Panc1 (cell line): ENCODE data around the gene RSL24D1. TPM values are rescaled to one million over a fixed set of nuclear protein-coding genes. Genes with fewer than 3 reads are reported as not detected.
"Not testable (repeated sequence)": the region's sequence is repeated elsewhere in the genome, so short reads cannot be mapped to it uniquely, and the experiment has no call there.

Experiments used
- ATAC-seq: fragments of 200-7000 bp; cut with Tn5 transposase; 2 replicates; pipeline ENCODE4 v1.9.1; 2020; ENCODE audit warnings: mild to moderate bottlenecking, moderate library complexity
- BruUV-seq: library from RNA; stranded (reverse); fragments of 400-500 nt; replicated peaks from 2 replicates; lab custom pipeline; 2021; lab: Mats Ljungman, UMichigan
- CTCF ChIA-PET: fragments of 300-600 bp; sonication (Branson Sonifier 250); formaldehyde crosslinking; loops from one replicate; lab custom pipeline; 2022; ENCODE audit warnings: antibody characterized with exemption; lab: Charles Lee
- POLR2A ChIA-PET: fragments of 300-600 bp; sonication (Branson Sonifier 250); formaldehyde crosslinking; loops from one replicate; lab custom pipeline; 2022; ENCODE audit warnings: antibody characterized with exemption; lab: Charles Lee
- DNase-seq: peaks from one replicate; pipeline ENCODE4 v3.0.0-alpha.2; 2010; ENCODE audit warnings: low read depth, low spot score
- H3K27ac ChIP-seq: 2 replicates; pipeline ENCODE4 v1.5.1; 2011; ENCODE audit warnings: mild to moderate bottlenecking, low read length, inconsistent platforms
- H3K27me3 ChIP-seq: fragments of 200-500 bp; sonication (Bioruptor generic); 2 replicates; pipeline ENCODE4 v1.6.0; 2014; ENCODE audit warnings: low read length, inconsistent platforms; ENCODE audit not compliant: control insufficient read depth, insufficient read depth
- H3K36me3 ChIP-seq: fragments of 200-500 bp; sonication (Bioruptor generic); 2 replicates; pipeline ENCODE4 v1.5.1; 2014; ENCODE audit warnings: inconsistent platforms, mild to moderate bottlenecking, low read length, moderate library complexity; ENCODE audit not compliant: control insufficient read depth, insufficient read depth
- H3K4me1 ChIP-seq: 2 replicates; pipeline ENCODE4 v1.5.1; 2011; ENCODE audit warnings: inconsistent platforms, mild to moderate bottlenecking, low read length, moderate library complexity; ENCODE audit not compliant: control insufficient read depth, insufficient read depth
- H3K4me3 ChIP-seq, 2 experiments: 2 replicates each; pipeline ENCODE4 v1.5.1; 2011 to 2012; ENCODE audit warnings: low read depth in 2 of 2, low read length in 2 of 2, mild to moderate bottlenecking in 2 of 2, inconsistent platforms in 1 of 2, moderate library complexity in 1 of 2
- H3K9me3 ChIP-seq: fragments of 200-500 bp; sonication (Bioruptor generic); 2 replicates; pipeline ENCODE4 v1.5.1; 2014; ENCODE audit warnings: low read depth, mild to moderate bottlenecking, inconsistent platforms, low read length, moderate library complexity; ENCODE audit not compliant: control insufficient read depth, insufficient read depth
- POLR2AphosphoS5 ChIP-seq: IDR thresholded peaks from 2 replicates; pipeline ENCODE4 v1.6.1; 2012; ENCODE audit warnings: mild to moderate bottlenecking, low read depth, low read length, moderate library complexity
- REST ChIP-seq, 2 experiments: IDR thresholded peaks; 2 replicates each; pipeline ENCODE4 v1.6.1; 2011 to 2012; ENCODE audit warnings: low read depth in 2 of 2, control low read depth in 1 of 2, low read length in 1 of 2, mild to moderate bottlenecking in 1 of 2, moderate library complexity in 1 of 2; ENCODE audit not compliant: insufficient read depth in 1 of 2
- SIN3A ChIP-seq: IDR thresholded peaks from 2 replicates; pipeline ENCODE4 v1.6.1; 2012; ENCODE audit warnings: low read depth, mild to moderate bottlenecking, low read length, moderate library complexity, borderline replicate concordance; ENCODE audit not compliant: insufficient read depth
- TCF7L2 ChIP-seq: IDR thresholded peaks from 2 replicates; pipeline ENCODE4 v1.6.1; 2011; ENCODE audit warnings: mild to moderate bottlenecking, low read depth, low read length, inconsistent platforms
- in situ Hi-C: cut with HindIII; loops from 2 replicates; pipeline ENCODE4 v1.10.0; 2016; ENCODE audit warnings: low sequenced_read_pairs, low pct_unique_long_range_greater_than_20kb
- intact Hi-C: fragments of 100-400 bp; cut with micrococcal nuclease; formaldehyde crosslinking; loops from one replicate; pipeline ENCODE4 v1.10.0; 2022; ENCODE audit not compliant: unreplicated experiment
- total RNA-seq: library from RNA; stranded (reverse); gene quantifications from one replicate; pipeline ENCODE4 v1.2.1, GENCODE V29; 2021; ENCODE audit not compliant: unreplicated experiment
- TF ChIP-seq, protein P1 (sequence below): fragments of 450-650 bp; IDR thresholded peaks from 2 replicates; pipeline ENCODE4 v1.5.1; 2017; ENCODE audit warnings: mild to moderate bottlenecking

The RSL24D1 gene
- total RNA-seq, 1 experiment from 2014 or later, result 59.8 TPM

- in situ Hi-C loops, result no loop called here
Measured at GRCh38 chr15:55151631-55152030, 45.1 kb downstream of the RSL24D1 start.

DNA sequence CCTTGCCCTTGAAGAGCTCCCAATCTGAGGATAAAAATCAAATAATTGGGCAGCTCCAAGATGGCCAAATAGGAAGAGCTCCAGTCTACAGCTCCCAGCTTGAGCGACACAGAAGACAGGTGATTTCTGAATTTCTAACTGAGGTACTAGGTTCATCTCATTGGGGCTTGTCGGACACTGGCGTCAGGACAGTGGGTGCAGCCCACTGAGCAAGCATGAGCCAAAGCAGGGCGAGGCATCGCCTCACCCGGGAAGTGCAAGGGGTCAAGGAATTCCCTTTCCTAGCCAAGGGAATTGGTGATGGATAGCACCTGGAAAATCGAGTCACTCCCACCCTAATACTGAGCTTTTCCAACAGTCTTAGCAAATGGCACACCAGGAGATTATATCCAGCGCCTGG lies 53.6 kb downstream of the RSL24D1 start:
- in situ Hi-C loops, H3K9me3 ChIP-seq, intact Hi-C loops, BruUV-seq, H3K36me3 ChIP-seq, H3K27ac ChIP-seq, ATAC-seq, POLR2A ChIA-PET, H3K4me3 ChIP-seq, CTCF ChIA-PET, DNase-seq, H3K4me1 ChIP-seq, H3K27me3 ChIP-seq: not testable (repeated sequence)

More at GRCh38 chr15:55151631-55152030, 45.1 kb downstream of the RSL24D1 start:
- Histone ChIP-seq H3K27me3 (no peaks in the 10 kb centered on the region), H3K9me3 (no peaks in the 10 kb centered on the region), H3K4me3 (no peak overlapping the region), H3K4me1 (no peaks in the 10 kb centered on the region), H3K27ac (no peak overlapping the region), H3K36me3 (no peaks in the 10 kb centered on the region)
- DNase-seq (no peak), ATAC-seq (no peak)
- intact Hi-C loops, result no loop called here
- ChIA-PET POLR2A (no interaction called here), CTCF (no interaction called here)
- BruUV-seq, result no TSS peak
- TF ChIP-seq, protein P1, sequence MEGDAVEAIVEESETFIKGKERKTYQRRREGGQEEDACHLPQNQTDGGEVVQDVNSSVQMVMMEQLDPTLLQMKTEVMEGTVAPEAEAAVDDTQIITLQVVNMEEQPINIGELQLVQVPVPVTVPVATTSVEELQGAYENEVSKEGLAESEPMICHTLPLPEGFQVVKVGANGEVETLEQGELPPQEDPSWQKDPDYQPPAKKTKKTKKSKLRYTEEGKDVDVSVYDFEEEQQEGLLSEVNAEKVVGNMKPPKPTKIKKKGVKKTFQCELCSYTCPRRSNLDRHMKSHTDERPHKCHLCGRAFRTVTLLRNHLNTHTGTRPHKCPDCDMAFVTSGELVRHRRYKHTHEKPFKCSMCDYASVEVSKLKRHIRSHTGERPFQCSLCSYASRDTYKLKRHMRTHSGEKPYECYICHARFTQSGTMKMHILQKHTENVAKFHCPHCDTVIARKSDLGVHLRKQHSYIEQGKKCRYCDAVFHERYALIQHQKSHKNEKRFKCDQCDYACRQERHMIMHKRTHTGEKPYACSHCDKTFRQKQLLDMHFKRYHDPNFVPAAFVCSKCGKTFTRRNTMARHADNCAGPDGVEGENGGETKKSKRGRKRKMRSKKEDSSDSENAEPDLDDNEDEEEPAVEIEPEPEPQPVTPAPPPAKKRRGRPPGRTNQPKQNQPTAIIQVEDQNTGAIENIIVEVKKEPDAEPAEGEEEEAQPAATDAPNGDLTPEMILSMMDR, result no peak

GRCh38 chr15:55133972-55134371 lies 62.8 kb downstream of the RSL24D1 start:
- DNase-seq (no peak), ATAC-seq (no peak)
- no peaks in the 10 kb centered on the region for H3K4me1 ChIP-seq
- no peaks in the 10 kb centered on the region; the same call in 1 of the 2 replicates for H3K9me3 ChIP-seq
- no peak overlapping the region for H3K27ac ChIP-seq
- ChIA-PET POLR2A (no interaction called here), CTCF (no interaction called here)
- H3K4me3 ChIP-seq, result no peak overlapping the region
- no peaks in the 10 kb centered on the region for H3K36me3 ChIP-seq
- TF ChIP-seq SIN3A (no peak), TCF7L2 (no peak), REST (IDR thresholded peaks at IDR 0.05; ENCODE audit: insufficient read depth in 1 of 2, low read depth in 2 of 2, low read length in 1 of 2) (no peak), POLR2AphosphoS5 (no peak)
- TF ChIP-seq, protein P1, result no peak
- H3K27me3 ChIP-seq, result no peaks in the 10 kb centered on the region
- in situ Hi-C loops (no loop called here), intact Hi-C loops (no loop called here)
- BruUV-seq, result no TSS peak
